NB4 (cell line): ENCODE data around the gene GLT8D2.

Experiments
- CTCF ChIP-seq: IDR thresholded peaks from one replicate; pipeline ENCODE4 v1.5.1; 2012; ENCODE audit warnings: low read depth, low read length
- MAX ChIP-seq: IDR thresholded peaks from 2 replicates; pipeline ENCODE4 v1.6.1; 2011; ENCODE audit warnings: low read depth, low read length
- MYC ChIP-seq: IDR thresholded peaks from 2 replicates; pipeline ENCODE4 v1.6.1; 2011; ENCODE audit warnings: low read depth, low read length
- POLR2A ChIP-seq: IDR thresholded peaks from 2 replicates; pipeline ENCODE4 v1.6.1; 2011; ENCODE audit warnings: mild to moderate bottlenecking; ENCODE audit not compliant: insufficient read length; ENCODE audit errors: extremely low read depth

- no peak for TF ChIP-seq POLR2A
- no peak for TF ChIP-seq CTCF
- no peak for TF ChIP-seq MYC
- TF ChIP-seq MAX = no peak
These were observed 55.8 kb downstream of the GLT8D2 start for GRCh38 chr12:103994235-103994634.
